A673 (cell line): Measurements from ENCODE around the gene C2CD4A.

ENCODE experiments used
- EZH2 ChIP-seq: fragments of 200-600 bp; sonication (generic); IDR thresholded peaks from 2 replicates; pipeline ENCODE4 v1.6.1; 2017; ENCODE audit warnings: borderline replicate concordance, low read depth, mild to moderate bottlenecking, mixed read lengths, antibody characterized with exemption, low read length; ENCODE audit not compliant: poor library complexity, severe bottlenecking
- TF ChIP-seq, protein P1 (sequence below): fragments of 300-800, 200-600 bp; sonication (generic); conservative IDR thresholded peaks from 2 replicates; pipeline ENCODE4 v1.5.1; 2017; ENCODE audit warnings: low read depth, mild to moderate bottlenecking, antibody characterized with exemption, low read length, moderate library complexity, mixed read lengths

DNA sequence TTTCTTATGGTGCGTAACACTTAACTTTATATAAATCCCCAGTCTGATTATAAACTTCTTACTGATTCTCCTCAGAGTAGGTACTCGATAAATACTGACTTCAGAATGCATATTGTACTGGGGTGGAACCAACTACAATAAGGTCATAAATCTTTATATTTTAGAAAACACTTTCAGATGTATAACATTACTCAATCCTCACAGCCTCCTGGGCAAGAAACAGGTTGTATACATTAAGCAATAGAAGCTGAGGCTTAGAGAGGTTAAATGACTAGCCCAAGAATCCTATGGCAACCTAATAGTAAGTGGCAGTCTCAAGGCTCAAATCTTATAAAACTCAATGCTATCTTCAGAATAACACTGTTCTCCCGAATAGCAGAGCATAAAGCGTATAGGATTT is 15.6 kb upstream of the C2CD4A start:
- no peak for TF ChIP-seq EZH2
- TF ChIP-seq, protein P1, sequence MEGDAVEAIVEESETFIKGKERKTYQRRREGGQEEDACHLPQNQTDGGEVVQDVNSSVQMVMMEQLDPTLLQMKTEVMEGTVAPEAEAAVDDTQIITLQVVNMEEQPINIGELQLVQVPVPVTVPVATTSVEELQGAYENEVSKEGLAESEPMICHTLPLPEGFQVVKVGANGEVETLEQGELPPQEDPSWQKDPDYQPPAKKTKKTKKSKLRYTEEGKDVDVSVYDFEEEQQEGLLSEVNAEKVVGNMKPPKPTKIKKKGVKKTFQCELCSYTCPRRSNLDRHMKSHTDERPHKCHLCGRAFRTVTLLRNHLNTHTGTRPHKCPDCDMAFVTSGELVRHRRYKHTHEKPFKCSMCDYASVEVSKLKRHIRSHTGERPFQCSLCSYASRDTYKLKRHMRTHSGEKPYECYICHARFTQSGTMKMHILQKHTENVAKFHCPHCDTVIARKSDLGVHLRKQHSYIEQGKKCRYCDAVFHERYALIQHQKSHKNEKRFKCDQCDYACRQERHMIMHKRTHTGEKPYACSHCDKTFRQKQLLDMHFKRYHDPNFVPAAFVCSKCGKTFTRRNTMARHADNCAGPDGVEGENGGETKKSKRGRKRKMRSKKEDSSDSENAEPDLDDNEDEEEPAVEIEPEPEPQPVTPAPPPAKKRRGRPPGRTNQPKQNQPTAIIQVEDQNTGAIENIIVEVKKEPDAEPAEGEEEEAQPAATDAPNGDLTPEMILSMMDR, result no peak
